Progenitor cell of endocrine pancreas (in vitro differentiated cells): Measurements from ENCODE around the gene CLIC1. TPM values are rescaled to one million over a fixed set of nuclear protein-coding genes. Genes with fewer than 3 reads are reported as not detected.

Source experiments
- DNase-seq: peaks from one replicate; pipeline ENCODE4 v3.0.0; 2021; ENCODE audit warnings: low spot score; ENCODE audit not compliant: unreplicated experiment
- H3K27ac Mint-ChIP-seq: 2 replicates; pipeline ENCODE4 v1.8.0; 2021; ENCODE audit warnings: mild to moderate bottlenecking, moderate library complexity, mixed read lengths
- H3K27me3 Mint-ChIP-seq: 2 replicates; pipeline ENCODE4 v1.8.0; 2021; ENCODE audit warnings: mixed read lengths
- H3K36me3 Mint-ChIP-seq: 2 replicates; pipeline ENCODE4 v1.8.0; 2022; ENCODE audit warnings: mixed read lengths; ENCODE audit not compliant: insufficient read depth
- H3K4me1 Mint-ChIP-seq: 2 replicates; pipeline ENCODE4 v1.8.0; 2021; ENCODE audit warnings: low read depth, mixed read lengths
- H3K4me3 Mint-ChIP-seq: 2 replicates; pipeline ENCODE4 v1.8.0; 2021; ENCODE audit warnings: low read depth, mild to moderate bottlenecking, moderate library complexity, mixed read lengths
- H3K9me3 Mint-ChIP-seq: 2 replicates; pipeline ENCODE4 v1.8.0; 2021; ENCODE audit warnings: low read depth, mixed read lengths
- total RNA-seq: library from RNA; stranded (reverse); gene quantifications from 2 replicates; pipeline ENCODE4 v1.2.1, GENCODE V29; 2021
- TF ChIP-seq, protein P1 (sequence below): fragments of 200-600 bp; sonication (generic); IDR thresholded peaks from one replicate; pipeline ENCODE4 v1.5.0; 2021; ENCODE audit warnings: antibody characterized with exemption, mild to moderate bottlenecking; ENCODE audit not compliant: unreplicated experiment

Gene CLIC1
- total RNA-seq, 1 donor from 2014 or later: 275 TPM

DNA sequence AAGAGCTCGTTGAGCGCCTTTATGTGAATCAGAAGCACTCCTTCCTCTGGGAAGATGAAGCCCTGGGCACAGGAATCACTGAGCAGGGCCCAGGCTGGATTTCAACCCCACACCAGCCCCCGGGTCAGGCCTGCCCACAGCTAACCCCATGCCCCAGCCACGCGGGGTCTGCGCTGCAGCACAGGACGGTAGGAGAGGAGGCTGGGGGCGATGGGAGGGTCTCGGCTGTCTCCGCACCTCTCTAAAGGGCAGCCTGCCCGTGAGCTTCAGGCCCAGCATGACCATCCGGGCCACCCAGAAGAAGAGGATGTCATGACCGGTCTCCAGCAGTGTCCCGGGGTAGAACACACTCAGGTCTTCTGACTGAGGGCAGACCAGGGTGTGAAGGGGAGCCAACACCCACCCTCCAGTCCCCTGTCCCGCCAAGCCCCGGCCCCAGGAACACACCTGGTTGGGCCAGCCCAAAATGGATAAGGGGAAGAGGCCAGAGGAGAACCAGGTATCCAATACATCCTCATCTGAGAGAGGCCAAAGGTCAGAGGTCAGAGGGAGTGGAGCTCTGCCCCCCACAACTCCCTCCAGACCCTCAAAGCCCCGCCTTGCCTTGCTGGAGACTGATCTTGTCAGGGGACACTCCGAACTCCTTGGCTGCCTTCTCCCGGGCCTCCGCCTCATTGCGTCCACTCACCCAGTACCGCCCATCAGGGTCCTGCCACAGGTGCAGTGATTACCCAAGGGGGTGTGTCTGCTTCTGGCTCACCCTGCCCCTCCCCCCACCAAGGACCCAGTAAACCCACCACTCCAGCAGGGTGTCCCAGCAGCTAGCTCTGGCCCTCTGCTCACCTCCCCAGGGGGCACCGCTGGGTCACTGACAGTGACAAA, 45.2 kb upstream of the CLIC1 start:
- DNase-seq: no peak
- Mint-ChIP-seq H3K36me3 (peaks cover 12% of the 10 kb centered on the region), H3K4me1 (peaks cover 5% of the 10 kb centered on the region), H3K4me3 (no peak overlapping the region), H3K27ac (no peak overlapping the region), H3K9me3 (no peaks in the 10 kb centered on the region), H3K27me3 (no peaks in the 10 kb centered on the region)
- TF ChIP-seq, protein P1, sequence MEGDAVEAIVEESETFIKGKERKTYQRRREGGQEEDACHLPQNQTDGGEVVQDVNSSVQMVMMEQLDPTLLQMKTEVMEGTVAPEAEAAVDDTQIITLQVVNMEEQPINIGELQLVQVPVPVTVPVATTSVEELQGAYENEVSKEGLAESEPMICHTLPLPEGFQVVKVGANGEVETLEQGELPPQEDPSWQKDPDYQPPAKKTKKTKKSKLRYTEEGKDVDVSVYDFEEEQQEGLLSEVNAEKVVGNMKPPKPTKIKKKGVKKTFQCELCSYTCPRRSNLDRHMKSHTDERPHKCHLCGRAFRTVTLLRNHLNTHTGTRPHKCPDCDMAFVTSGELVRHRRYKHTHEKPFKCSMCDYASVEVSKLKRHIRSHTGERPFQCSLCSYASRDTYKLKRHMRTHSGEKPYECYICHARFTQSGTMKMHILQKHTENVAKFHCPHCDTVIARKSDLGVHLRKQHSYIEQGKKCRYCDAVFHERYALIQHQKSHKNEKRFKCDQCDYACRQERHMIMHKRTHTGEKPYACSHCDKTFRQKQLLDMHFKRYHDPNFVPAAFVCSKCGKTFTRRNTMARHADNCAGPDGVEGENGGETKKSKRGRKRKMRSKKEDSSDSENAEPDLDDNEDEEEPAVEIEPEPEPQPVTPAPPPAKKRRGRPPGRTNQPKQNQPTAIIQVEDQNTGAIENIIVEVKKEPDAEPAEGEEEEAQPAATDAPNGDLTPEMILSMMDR: no peak

DNA sequence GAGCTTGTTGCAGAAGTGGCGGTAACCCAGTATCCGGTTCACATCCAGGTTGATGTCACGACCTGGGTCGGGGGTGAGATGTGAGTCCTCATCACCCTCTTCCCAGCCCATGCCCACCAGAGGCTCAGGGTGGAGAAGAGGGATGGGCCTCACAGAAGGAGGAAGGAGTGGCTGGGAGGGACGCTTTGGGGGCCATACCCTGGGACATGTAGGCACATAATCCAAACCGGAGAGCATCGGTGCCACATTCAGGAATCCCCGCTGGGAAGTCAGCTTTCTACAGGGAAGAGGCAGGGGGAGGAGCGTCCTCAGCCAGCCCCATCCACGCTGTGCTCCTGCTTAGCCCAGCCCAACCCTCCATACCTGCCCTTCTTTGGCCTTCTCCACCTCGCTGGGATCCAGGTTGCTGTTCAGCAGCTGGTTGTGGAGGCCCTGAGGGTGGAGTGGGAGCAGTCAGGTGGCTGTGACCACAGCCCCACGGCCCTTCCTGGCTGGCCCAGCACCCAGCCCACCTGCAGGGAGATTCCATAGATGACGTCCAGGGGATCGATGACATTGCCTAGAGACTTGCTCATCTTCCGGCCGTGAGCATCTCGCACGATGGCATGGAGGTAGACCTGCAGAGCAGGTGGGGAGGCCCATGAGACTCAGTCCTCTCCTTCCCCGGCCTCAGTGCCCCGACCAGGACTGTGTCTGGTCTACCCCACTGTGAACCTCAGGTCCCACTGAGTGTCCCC, 44.3 kb upstream of the CLIC1 start:
- TF ChIP-seq, protein P1: no peak
- H3K36me3 Mint-ChIP-seq: peaks cover 12% of the 10 kb centered on the region
- peaks cover 8% of the 10 kb centered on the region for H3K4me1 Mint-ChIP-seq
- H3K27ac Mint-ChIP-seq: no peak overlapping the region
- no peak for DNase-seq
- no peaks in the 10 kb centered on the region for H3K27me3 Mint-ChIP-seq
- no peak overlapping the region for H3K4me3 Mint-ChIP-seq
- no peaks in the 10 kb centered on the region for H3K9me3 Mint-ChIP-seq

DNA sequence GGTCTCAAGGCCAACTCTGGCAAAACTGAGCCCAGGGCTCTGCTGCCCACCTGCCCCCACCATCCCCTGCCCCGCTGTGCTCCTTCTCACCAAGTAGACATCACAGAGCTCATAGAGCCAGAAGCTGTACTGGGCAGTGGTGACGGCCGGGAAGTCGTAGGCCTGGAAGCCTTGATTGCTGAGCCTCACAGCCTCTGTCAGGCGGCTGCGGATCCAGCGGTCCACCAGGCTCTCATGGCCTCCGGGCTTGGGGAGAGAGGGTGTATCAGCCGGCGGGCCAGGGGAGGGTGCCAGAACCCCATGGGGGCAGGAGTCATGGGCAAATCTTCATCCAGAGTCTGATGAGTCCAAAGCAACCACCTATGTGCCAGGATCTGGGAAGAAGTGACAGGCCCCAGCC, 43.6 kb upstream of the CLIC1 start:
- Mint-ChIP-seq H3K4me1 (peaks cover 12% of the 10 kb centered on the region), H3K27ac (no peak overlapping the region), H3K27me3 (no peaks in the 10 kb centered on the region), H3K36me3 (peaks cover 12% of the 10 kb centered on the region), H3K4me3 (no peak overlapping the region), H3K9me3 (no peaks in the 10 kb centered on the region)
- no peak for DNase-seq
- TF ChIP-seq, protein P1: no peak

DNA sequence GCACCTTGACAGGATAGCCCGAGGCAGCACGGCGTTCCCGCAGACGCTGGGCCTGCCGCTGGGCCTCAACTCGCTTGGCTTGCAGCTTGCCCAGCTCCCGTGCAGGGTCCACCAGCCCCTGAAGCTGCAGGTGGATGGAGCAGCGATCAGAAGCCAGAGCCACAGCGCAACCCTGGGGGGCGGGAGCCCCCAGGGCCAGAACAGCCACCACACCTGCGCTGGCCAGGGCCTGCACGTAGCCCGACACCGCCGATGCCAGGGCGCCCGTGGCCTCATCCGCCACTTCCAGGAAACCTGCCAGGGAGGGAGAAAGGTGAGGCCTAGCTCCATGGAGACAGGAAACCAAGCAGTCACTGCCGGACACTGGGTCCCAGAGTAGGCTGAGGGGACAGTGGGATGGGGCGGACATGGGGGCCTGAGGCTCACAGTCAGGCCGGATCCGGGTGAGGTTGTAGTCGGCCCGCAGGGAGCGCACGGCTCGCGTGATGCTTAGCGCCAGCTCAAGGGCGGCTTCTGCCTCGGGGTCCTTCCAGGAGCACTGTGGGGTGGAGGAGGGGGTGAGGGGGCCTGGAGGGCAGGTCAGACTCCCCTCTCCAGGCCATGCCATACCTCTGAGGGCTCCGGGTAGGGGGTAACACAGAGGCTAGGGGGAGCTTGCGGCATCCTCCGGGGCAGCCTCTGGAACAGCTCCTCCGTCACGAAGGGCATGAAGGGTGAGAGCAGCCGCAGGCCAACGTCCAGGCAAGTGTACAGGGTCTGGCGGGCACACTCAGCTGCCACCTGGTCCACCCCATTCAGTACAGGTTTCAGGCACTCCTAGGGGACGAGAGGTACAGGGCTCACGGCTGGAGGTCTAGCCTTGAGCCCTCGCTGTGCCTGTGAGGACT, 42.9 kb upstream of the CLIC1 start:
- Mint-ChIP-seq H3K27me3 (no peaks in the 10 kb centered on the region), H3K9me3 (no peaks in the 10 kb centered on the region), H3K36me3 (peaks cover 6% of the 10 kb centered on the region), H3K4me1 (peaks cover 12% of the 10 kb centered on the region), H3K27ac (no peak overlapping the region), H3K4me3 (no peak overlapping the region)
- no peak for DNase-seq
- TF ChIP-seq, protein P1: no peak

DNA sequence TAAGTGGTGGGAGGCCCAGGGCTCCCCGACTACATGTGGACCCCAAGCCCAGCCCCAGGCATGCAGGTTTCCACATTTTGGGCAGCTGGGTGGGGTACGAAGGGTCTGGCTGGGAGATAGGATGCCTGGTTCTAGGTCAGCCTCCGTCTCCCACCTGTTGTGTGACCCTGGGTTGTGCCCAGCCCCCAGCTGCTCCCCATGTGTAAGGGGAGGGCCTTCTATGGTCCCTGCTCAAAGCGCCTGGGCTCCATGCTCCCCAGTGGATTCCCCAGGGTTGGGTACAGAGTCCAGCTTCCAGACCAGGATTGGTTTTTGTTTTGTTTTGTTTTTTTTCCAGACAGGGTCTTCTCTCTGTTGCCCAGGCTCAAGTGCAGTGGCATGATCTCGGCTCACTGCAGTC, 41.9 kb upstream of the CLIC1 start:
- H3K4me1 Mint-ChIP-seq: peaks cover 12% of the 10 kb centered on the region
- no peak for DNase-seq
- no peak overlapping the region for H3K27ac Mint-ChIP-seq
- no peak overlapping the region for H3K4me3 Mint-ChIP-seq
- TF ChIP-seq, protein P1: no peak
- H3K9me3 Mint-ChIP-seq: no peaks in the 10 kb centered on the region
- no peaks in the 10 kb centered on the region for H3K27me3 Mint-ChIP-seq
- peaks cover 5% of the 10 kb centered on the region for H3K36me3 Mint-ChIP-seq
